AG09309 (cell line): Measurements from ENCODE around the gene ITPRIPL2.
A peak's percentile ranks its signal among the peaks of the same experiment; 100 is the strongest.

ENCODE experiments used
- DNase-seq: peaks from one replicate; pipeline ENCODE4 v3.0.0-alpha.2; 2010; ENCODE audit warnings: low read depth
- H3K4me3 ChIP-seq: 2 replicates; pipeline ENCODE4 v1.5.1; 2011; ENCODE audit warnings: mild to moderate bottlenecking, low read depth, low read length, moderate library complexity; ENCODE audit not compliant: control insufficient read depth
- CTCF ChIP-seq: IDR thresholded peaks from 2 replicates; pipeline ENCODE4 v1.5.1; 2011; ENCODE audit warnings: mild to moderate bottlenecking, low read depth, low read length, inconsistent platforms; ENCODE audit not compliant: insufficient read depth, control insufficient read depth; ENCODE audit errors: missing control alignments

The ITPRIPL2 gene

DNA sequence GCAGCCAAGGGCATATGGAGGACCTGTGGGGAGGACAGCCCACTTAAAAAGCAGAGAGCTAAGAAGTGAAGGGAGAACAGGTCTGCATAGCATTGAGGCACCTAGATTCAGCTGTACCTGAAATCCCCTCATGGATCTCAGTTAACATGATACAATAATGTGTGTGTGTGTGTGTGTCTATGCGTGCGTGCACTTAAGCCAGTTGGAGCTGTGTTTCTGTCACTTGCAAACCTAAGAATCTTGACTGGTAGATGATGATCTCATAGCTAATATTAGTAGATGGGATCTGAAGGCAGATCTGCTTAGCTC lies 1.7 kb upstream of the ITPRIPL2 start:
- no peak for DNase-seq
- H3K4me3 ChIP-seq = no peak overlapping the region
- TF ChIP-seq CTCF = no peak

DNA sequence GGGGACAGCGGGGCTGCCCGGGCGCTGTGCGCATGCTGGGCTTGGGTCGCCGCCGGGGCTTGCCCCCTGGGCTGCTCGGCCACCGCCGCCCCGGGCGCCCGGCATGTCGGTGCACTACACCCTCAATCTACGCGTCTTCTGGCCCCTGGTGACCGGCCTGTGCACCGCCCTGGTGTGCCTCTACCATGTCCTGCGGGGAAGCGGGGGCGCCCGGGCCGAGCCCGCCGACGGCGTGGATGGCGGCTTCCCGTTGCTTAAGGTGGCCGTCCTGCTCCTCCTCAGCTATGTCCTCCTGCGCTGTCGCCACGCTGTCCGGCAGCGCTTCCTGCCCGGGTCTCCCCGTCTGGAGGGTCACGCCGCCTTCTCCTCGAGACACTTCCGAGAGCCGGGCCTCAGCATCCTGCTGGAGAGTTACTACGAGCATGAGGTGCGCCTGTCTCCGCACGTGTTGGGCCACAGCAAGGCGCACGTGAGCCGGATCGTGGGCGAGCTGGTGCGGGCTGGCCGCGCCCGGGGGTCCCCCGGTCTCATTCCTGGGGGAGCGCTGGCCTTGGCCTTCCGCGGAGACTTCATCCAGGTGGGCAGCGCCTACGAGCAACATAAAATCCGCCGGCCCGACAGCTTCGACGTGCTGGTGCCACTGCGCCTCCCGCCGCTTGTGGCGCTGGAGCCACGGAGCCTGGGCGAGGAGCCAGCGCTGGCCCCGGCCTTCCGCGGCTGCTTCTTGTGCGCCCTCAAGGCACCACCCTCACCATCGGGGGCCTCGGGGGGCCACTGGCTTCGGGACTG lies 789 bp downstream of the ITPRIPL2 start:
- H3K4me3 ChIP-seq = peak overlapping the region; percentile 68
- no peak for DNase-seq
- no peak for TF ChIP-seq CTCF

DNA sequence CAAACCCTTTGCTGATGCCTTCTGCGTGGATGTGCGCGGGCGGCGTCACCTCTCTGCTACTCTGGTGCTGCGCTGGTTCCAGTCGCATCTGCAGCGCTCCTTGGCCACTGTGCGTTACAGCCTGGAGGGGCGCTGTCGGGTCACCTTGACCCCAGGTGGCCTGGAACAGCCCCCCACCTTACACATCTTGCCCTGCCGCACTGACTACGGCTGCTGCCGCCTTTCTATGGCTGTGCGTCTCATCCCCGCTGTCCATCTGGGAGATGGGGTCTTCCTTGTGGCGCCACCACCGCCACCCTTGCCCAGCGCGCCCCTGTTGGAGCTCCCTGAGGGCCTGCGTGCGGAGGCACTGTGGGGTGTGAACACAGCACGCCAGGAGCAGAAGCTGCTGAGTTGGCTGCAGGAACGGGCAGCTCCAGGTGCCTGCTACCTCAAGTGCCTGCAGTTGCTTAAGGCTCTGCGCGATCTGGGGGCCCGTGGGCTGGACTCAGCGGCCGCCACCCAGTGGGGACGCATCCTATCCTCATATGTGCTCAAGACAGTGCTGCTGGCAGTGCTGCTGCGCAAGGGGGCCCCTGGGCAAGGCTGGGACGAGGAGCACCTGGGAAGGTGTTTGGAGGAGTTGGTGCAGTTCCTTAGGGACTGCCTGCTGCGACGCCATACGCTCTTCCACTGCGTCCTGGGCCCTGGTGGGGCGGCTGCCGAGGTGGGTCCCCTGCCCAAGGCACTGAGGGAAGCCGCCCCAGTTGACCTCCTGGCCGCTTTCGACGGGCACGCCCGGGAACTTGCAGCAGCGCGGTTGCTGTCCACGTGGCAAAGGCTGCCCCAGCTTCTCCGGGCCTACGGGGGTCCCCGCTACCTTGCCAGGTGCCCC lies 1.6 kb downstream of the ITPRIPL2 start:
- H3K4me3 ChIP-seq = peak overlapping the region; percentile 68
- no peak for DNase-seq
- TF ChIP-seq CTCF = peak; percentile 32

DNA sequence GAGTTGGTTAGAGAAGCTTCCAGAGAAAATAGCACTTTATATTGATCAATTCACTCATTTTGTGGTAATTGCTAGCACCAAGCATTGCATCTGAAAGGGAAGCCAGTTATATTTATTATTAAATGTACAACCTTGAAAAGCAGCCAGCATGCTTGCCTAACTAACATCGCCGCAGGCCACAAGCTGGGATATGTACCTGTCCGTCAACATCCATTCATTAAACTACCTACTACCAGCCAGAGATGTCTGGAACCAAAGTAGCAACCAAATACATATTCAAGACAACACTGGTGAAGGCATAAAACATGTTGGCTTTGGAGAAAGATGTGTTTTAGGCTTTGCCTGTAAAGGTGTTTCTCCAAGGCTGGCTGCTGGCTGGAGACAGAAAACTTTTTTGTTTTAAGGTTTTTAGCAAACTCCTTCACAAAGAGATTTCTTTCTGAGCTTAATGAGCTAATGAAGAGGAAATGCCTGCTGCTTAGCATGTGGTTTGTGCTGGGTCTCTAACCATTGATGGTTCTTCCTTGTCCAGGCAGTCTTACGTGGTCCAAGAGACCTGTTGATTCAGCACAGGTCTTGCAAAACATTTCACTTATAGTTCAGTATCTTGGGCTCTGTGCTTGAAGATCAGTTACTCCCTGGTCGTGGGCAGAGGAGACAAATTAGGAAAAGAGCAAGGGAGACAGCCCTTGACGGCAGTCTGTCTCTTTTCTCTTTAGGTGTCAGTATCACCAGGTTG lies 3.1 kb downstream of the ITPRIPL2 start:
- no peak overlapping the region for H3K4me3 ChIP-seq
- DNase-seq = no peak
- no peak for TF ChIP-seq CTCF

DNA sequence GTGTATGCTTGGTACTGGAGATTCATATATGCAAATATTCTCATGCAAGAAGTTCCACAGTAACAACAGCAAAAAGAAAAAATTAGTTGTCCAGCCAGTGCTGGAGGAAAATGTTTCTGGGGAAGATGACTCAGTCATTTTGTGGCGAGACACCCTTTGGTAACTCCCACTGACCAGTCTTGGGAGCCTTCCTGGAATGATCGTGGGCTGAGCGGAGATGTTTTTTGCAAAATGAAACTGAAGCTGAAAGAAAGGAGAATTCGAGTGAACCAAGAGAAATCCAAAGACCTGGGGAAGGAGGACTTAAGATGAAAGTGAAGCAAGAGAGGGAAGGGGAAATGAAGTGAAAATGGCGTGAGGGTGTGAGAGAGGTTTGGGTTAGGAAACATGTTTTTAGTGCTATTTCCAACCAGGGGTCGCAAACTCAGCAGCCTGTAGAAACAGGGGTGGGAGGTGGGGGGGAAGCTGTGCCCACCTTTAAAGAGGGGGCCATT lies 5.2 kb downstream of the ITPRIPL2 start:
- peak; percentile 79 for DNase-seq
- TF ChIP-seq CTCF = no peak
- peak overlapping the region; percentile 65 for H3K4me3 ChIP-seq

- TF ChIP-seq CTCF = no peak
- peak overlapping the region; percentile 65 for H3K4me3 ChIP-seq
- DNase-seq = peak; percentile 82
These were observed 5.8 kb downstream of the ITPRIPL2 start for GRCh38 chr16:19119564-19119963.
